ENCODE results near the gene CDK19.
"Not testable (repeated sequence)": the region's sequence is repeated elsewhere in the genome, so short reads cannot be mapped to it uniquely, and the experiment has no call there.

The CDK19 gene

DNA sequence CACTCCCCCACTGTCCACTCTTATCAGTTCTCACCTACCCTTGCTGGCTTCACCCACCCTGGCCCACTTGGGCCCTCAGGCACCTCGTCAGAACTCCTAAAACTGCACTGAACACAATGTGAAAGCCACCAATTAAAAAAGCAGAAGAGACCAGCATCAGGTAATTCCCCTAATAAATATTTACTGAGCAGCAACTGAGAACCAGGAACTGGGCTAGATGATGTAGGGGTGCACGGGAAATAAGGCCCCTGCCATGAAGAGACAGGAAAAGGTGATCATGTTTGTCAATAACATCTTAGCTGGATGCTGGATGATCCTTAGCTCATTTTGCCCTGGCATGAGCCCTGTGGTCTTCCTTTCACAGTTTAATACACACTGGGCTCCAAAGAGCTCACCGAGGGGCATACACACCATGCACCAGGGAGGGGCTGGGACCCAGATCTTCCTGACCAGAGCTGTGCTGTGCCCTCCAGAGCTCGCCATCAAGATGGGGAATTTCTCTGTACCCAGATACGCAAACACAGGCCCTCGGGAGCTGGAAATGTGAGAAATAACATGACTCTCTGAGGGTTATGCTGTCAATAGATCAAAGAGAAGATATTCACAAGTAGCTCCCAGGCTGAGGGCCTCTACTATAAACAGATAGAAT is 225.3 kb downstream of the CDK19 start:
- H3K9me3 ChIP-seq (replicated peaks; ENCODE audit: insufficient read depth, low read length): no peaks in the 10 kb centered on the region
- TF ChIP-seq EZH2 (optimal IDR thresholded peaks at IDR 0.05; ENCODE audit: low read depth, low read length) (no peak), EZH2phosphoT487 (IDR thresholded peaks at IDR 0.05; ENCODE audit: low read length) (no peak)
- TF ChIP-seq, protein P1, sequence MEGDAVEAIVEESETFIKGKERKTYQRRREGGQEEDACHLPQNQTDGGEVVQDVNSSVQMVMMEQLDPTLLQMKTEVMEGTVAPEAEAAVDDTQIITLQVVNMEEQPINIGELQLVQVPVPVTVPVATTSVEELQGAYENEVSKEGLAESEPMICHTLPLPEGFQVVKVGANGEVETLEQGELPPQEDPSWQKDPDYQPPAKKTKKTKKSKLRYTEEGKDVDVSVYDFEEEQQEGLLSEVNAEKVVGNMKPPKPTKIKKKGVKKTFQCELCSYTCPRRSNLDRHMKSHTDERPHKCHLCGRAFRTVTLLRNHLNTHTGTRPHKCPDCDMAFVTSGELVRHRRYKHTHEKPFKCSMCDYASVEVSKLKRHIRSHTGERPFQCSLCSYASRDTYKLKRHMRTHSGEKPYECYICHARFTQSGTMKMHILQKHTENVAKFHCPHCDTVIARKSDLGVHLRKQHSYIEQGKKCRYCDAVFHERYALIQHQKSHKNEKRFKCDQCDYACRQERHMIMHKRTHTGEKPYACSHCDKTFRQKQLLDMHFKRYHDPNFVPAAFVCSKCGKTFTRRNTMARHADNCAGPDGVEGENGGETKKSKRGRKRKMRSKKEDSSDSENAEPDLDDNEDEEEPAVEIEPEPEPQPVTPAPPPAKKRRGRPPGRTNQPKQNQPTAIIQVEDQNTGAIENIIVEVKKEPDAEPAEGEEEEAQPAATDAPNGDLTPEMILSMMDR (IDR thresholded peaks at IDR 0.05; ENCODE audit: low read length): no peak
- H3K4me3 ChIP-seq (ENCODE audit: low read length): no peak overlapping the region
- no peaks in the 10 kb centered on the region for H3K27me3 ChIP-seq (replicated peaks; ENCODE audit: insufficient read depth, low read length)
- no peaks in the 10 kb centered on the region for H3K79me2 ChIP-seq (ENCODE audit: low read length)
- no peak overlapping the region for H3K27ac ChIP-seq (ENCODE audit: low read length)
- no peaks in the 10 kb centered on the region for H4K20me1 ChIP-seq (ENCODE audit: insufficient read depth, low read length)
- H3K9me2 ChIP-seq (replicated peaks; ENCODE audit: insufficient read depth, low read length): no peaks in the 10 kb centered on the region
- no peaks in the 10 kb centered on the region for H3K36me3 ChIP-seq (replicated peaks; ENCODE audit: insufficient read depth, low read length)
- no peak overlapping the region for H3K4me2 ChIP-seq (ENCODE audit: low read depth, low read length)
- no peaks in the 10 kb centered on the region for H3F3A ChIP-seq (ENCODE audit: insufficient read depth, low read length)
- no peak for DNase-seq
- H2AFZ ChIP-seq (ENCODE audit: low read length): no peak overlapping the region
- H3K9ac ChIP-seq (ENCODE audit: low read length): no peak overlapping the region
- no peaks in the 10 kb centered on the region for H3K4me1 ChIP-seq (ENCODE audit: low read length)

DNA sequence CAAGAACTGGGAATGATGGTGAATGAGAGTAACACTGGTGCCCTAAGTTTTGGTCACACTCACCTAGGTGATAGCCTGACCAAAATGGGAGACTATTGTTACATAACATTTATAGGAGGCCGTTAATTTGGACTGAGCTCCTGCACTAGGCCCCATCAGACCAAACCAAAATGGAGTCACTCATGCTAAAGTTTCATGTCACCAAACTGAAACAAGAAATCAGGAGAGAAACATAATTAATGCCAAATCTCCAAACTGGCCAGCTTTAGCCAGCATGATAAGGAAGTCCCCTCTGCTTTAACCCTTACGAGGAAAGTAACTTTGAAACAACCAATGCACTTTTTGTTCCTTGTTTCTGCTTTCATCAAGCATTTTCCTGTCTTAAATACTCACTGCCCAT is 227.9 kb downstream of the CDK19 start:
- no peak overlapping the region for H3K9ac ChIP-seq (ENCODE audit: low read length)
- no peak overlapping the region for H2AFZ ChIP-seq (ENCODE audit: low read length)
- TF ChIP-seq EZH2 (optimal IDR thresholded peaks at IDR 0.05; ENCODE audit: low read depth, low read length) (no peak), EZH2phosphoT487 (IDR thresholded peaks at IDR 0.05; ENCODE audit: low read length) (no peak)
- TF ChIP-seq, protein P1 (IDR thresholded peaks at IDR 0.05; ENCODE audit: low read length): no peak
- H3F3A ChIP-seq (ENCODE audit: insufficient read depth, low read length): no peaks in the 10 kb centered on the region
- H3K9me3 ChIP-seq (replicated peaks; ENCODE audit: insufficient read depth, low read length): no peaks in the 10 kb centered on the region
- H3K9me2 ChIP-seq (replicated peaks; ENCODE audit: insufficient read depth, low read length): no peaks in the 10 kb centered on the region
- no peaks in the 10 kb centered on the region for H4K20me1 ChIP-seq (ENCODE audit: insufficient read depth, low read length)
- H3K36me3 ChIP-seq (replicated peaks; ENCODE audit: insufficient read depth, low read length): no peaks in the 10 kb centered on the region
- no peak overlapping the region for H3K4me3 ChIP-seq (ENCODE audit: low read length)
- no peaks in the 10 kb centered on the region for H3K4me1 ChIP-seq (ENCODE audit: low read length)
- no peak overlapping the region for H3K27ac ChIP-seq (ENCODE audit: low read length)
- H3K4me2 ChIP-seq (ENCODE audit: low read depth, low read length): no peak overlapping the region
- H3K79me2 ChIP-seq (ENCODE audit: low read length): no peaks in the 10 kb centered on the region
- DNase-seq: no peak
- no peaks in the 10 kb centered on the region for H3K27me3 ChIP-seq (replicated peaks; ENCODE audit: insufficient read depth, low read length)

DNA sequence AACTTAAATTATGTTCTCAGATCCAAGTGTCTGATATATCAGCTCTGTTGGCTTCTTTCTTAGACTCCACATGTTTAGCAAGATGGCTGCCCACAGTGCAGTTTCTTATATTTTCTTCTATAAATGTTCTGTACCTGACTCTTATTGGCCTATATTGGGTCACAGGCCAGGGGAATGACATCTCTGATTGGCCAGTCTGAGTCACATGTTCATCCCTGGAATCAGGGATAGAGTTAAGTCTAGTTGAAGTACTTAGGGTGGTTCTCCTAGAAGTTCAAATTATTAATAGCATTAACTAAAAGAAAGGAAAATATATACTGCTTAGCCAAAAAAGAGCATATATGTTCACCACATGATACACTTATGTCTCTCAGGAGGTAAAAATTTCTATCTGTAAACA is 233.6 kb downstream of the CDK19 start:
- TF ChIP-seq EZH2 (optimal IDR thresholded peaks at IDR 0.05; ENCODE audit: low read depth, low read length) (no peak), EZH2phosphoT487 (IDR thresholded peaks at IDR 0.05; ENCODE audit: low read length) (no peak)
- TF ChIP-seq, protein P1 (IDR thresholded peaks at IDR 0.05; ENCODE audit: low read length): no peak
- H3K4me2 ChIP-seq (ENCODE audit: low read depth, low read length): no peak overlapping the region
- no peak overlapping the region for H3K4me3 ChIP-seq (ENCODE audit: low read length)
- no peaks in the 10 kb centered on the region for H3K9me3 ChIP-seq (replicated peaks; ENCODE audit: insufficient read depth, low read length)
- no peaks in the 10 kb centered on the region for H3K27me3 ChIP-seq (replicated peaks; ENCODE audit: insufficient read depth, low read length)
- H3K36me3 ChIP-seq (replicated peaks; ENCODE audit: insufficient read depth, low read length): no peaks in the 10 kb centered on the region
- no peaks in the 10 kb centered on the region for H3K4me1 ChIP-seq (ENCODE audit: low read length)
- no peaks in the 10 kb centered on the region for H4K20me1 ChIP-seq (ENCODE audit: insufficient read depth, low read length)
- H3K9ac ChIP-seq (ENCODE audit: low read length): no peak overlapping the region
- H3K27ac ChIP-seq (ENCODE audit: low read length): no peak overlapping the region
- H3K79me2 ChIP-seq (ENCODE audit: low read length): no peaks in the 10 kb centered on the region
- no peaks in the 10 kb centered on the region for H3K9me2 ChIP-seq (replicated peaks; ENCODE audit: insufficient read depth, low read length)
- no peaks in the 10 kb centered on the region for H3F3A ChIP-seq (ENCODE audit: insufficient read depth, low read length)
- H2AFZ ChIP-seq (ENCODE audit: low read length): no peak overlapping the region
- no peak for DNase-seq

DNA sequence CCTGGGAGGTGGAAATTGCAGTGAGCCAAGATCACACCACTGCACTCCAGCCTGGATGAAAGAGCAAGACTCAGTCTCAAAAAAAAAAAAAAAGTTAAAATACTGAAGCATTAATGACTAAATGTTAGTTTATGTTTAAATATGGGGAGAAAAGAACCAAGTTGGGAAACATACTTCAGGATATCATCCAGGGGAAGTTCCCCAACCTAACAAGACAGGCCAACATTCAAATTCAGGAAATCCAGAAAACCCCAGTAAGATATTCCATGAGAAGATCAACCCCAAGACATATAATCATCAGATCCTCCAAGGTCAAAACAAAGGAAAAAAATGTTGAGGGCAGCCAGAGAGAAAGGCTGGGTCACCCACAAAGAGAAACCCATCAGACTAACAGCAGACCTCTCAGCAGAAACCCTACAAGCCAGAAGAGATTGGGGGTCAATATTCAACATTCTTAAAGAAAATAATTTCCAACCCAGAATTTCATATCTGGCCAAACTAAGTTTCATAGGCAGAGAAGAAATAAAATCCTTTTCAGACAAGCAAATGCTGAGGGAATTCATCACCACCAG is 237.6 kb downstream of the CDK19 start:
- not testable (repeated sequence) for H3K4me2 ChIP-seq (ENCODE audit: low read depth, low read length); H3K9ac ChIP-seq (ENCODE audit: low read length); DNase-seq; H3K9me2 ChIP-seq (replicated peaks; ENCODE audit: insufficient read depth, low read length); H3K36me3 ChIP-seq (replicated peaks; ENCODE audit: insufficient read depth, low read length); H3K27ac ChIP-seq (ENCODE audit: low read length); H3K27me3 ChIP-seq (replicated peaks; ENCODE audit: insufficient read depth, low read length); H4K20me1 ChIP-seq (ENCODE audit: insufficient read depth, low read length); H2AFZ ChIP-seq (ENCODE audit: low read length); H3K79me2 ChIP-seq (ENCODE audit: low read length); H3F3A ChIP-seq (ENCODE audit: insufficient read depth, low read length); H3K4me3 ChIP-seq (ENCODE audit: low read length); H3K9me3 ChIP-seq (replicated peaks; ENCODE audit: insufficient read depth, low read length); H3K4me1 ChIP-seq (ENCODE audit: low read length)

Data from MM.1S (cell line).